ENCODE data around the gene MGAT4A. TPM values are rescaled to one million over a fixed set of nuclear protein-coding genes. Genes with fewer than 3 reads are reported as not detected.

MGAT4A gene
- total and polyA plus RNA-seq, 2 of the 8 experiments (the other 6 are each of a cell fraction or from before 2014, with no cell fraction given) = 1.4 to 7.7 TPM

DNA sequence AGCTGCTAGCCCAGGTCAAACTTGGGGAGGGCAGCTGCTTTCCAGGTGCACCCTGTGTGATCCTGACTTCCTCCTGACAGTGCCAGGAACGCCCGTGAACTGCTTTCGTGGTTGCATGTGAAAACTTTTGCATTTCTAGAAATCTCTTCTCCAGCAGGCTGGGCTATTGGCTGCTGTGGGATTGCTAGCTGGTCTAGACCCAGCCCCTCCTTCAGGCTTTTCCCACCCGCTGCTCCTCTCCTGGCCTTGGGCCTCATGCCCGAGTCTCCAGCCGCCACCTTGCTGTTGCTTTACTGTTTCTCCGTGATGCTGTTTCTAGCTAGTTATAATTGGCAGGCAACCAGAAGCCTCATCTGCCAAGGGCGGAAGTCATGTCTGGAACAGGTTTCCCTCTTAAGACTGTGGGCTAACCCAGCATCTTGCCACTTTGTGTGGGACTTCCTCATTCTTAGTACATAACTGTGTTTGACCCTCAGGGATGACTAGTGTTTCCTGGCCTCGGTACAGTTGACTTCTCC is 27.0 kb upstream of the MGAT4A start (continued):
- TF ChIP-seq, protein P1, sequence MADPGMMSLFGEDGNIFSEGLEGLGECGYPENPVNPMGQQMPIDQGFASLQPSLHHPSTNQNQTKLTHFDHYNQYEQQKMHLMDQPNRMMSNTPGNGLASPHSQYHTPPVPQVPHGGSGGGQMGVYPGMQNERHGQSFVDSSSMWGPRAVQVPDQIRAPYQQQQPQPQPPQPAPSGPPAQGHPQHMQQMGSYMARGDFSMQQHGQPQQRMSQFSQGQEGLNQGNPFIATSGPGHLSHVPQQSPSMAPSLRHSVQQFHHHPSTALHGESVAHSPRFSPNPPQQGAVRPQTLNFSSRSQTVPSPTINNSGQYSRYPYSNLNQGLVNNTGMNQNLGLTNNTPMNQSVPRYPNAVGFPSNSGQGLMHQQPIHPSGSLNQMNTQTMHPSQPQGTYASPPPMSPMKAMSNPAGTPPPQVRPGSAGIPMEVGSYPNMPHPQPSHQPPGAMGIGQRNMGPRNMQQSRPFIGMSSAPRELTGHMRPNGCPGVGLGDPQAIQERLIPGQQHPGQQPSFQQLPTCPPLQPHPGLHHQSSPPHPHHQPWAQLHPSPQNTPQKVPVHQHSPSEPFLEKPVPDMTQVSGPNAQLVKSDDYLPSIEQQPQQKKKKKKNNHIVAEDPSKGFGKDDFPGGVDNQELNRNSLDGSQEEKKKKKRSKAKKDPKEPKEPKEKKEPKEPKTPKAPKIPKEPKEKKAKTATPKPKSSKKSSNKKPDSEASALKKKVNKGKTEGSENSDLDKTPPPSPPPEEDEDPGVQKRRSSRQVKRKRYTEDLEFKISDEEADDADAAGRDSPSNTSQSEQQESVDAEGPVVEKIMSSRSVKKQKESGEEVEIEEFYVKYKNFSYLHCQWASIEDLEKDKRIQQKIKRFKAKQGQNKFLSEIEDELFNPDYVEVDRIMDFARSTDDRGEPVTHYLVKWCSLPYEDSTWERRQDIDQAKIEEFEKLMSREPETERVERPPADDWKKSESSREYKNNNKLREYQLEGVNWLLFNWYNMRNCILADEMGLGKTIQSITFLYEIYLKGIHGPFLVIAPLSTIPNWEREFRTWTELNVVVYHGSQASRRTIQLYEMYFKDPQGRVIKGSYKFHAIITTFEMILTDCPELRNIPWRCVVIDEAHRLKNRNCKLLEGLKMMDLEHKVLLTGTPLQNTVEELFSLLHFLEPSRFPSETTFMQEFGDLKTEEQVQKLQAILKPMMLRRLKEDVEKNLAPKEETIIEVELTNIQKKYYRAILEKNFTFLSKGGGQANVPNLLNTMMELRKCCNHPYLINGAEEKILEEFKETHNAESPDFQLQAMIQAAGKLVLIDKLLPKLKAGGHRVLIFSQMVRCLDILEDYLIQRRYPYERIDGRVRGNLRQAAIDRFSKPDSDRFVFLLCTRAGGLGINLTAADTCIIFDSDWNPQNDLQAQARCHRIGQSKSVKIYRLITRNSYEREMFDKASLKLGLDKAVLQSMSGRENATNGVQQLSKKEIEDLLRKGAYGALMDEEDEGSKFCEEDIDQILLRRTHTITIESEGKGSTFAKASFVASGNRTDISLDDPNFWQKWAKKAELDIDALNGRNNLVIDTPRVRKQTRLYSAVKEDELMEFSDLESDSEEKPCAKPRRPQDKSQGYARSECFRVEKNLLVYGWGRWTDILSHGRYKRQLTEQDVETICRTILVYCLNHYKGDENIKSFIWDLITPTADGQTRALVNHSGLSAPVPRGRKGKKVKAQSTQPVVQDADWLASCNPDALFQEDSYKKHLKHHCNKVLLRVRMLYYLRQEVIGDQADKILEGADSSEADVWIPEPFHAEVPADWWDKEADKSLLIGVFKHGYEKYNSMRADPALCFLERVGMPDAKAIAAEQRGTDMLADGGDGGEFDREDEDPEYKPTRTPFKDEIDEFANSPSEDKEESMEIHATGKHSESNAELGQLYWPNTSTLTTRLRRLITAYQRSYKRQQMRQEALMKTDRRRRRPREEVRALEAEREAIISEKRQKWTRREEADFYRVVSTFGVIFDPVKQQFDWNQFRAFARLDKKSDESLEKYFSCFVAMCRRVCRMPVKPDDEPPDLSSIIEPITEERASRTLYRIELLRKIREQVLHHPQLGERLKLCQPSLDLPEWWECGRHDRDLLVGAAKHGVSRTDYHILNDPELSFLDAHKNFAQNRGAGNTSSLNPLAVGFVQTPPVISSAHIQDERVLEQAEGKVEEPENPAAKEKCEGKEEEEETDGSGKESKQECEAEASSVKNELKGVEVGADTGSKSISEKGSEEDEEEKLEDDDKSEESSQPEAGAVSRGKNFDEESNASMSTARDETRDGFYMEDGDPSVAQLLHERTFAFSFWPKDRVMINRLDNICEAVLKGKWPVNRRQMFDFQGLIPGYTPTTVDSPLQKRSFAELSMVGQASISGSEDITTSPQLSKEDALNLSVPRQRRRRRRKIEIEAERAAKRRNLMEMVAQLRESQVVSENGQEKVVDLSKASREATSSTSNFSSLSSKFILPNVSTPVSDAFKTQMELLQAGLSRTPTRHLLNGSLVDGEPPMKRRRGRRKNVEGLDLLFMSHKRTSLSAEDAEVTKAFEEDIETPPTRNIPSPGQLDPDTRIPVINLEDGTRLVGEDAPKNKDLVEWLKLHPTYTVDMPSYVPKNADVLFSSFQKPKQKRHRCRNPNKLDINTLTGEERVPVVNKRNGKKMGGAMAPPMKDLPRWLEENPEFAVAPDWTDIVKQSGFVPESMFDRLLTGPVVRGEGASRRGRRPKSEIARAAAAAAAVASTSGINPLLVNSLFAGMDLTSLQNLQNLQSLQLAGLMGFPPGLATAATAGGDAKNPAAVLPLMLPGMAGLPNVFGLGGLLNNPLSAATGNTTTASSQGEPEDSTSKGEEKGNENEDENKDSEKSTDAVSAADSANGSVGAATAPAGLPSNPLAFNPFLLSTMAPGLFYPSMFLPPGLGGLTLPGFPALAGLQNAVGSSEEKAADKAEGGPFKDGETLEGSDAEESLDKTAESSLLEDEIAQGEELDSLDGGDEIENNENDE (IDR thresholded peaks at IDR 0.05; ENCODE audit: insufficient replicate concordance, low read length) = no peak
- TF ChIP-seq CHD2 (IDR thresholded peaks at IDR 0.05; ENCODE audit: low read length) = no peak
- TF ChIP-seq TEAD4 (IDR thresholded peaks at IDR 0.05; ENCODE audit: low read depth, low read length) = no peak
- no peak for TF ChIP-seq POLR2A (IDR thresholded peaks at IDR 0.05; ENCODE audit: control extremely low read depth in 1 of 2, low read depth in 2 of 2, low read length in 2 of 2)
- no peak for TF ChIP-seq YY1 (IDR thresholded peaks at IDR 0.05; ENCODE audit: low read depth, low read length)
- TF ChIP-seq KDM5A (IDR thresholded peaks at IDR 0.05; ENCODE audit: low read length) = no peak
- TF ChIP-seq RNF2 (IDR thresholded peaks at IDR 0.05; ENCODE audit: borderline replicate concordance, low read depth, low read length, missing control alignments, poor library complexity, severe bottlenecking) = no peak
- TF ChIP-seq JUND (IDR thresholded peaks at IDR 0.05; ENCODE audit: low read length) = no peak

All from H1 (cell line).